OCI-LY7 (cell line): ENCODE measurements around the gene FGFR4. TPM values are rescaled to one million over a fixed set of nuclear protein-coding genes. Genes with fewer than 3 reads are reported as not detected.

Source experiments
- BruUV-seq: library from RNA; stranded (reverse); fragments of 400-500 nt; replicated peaks from 2 replicates; lab custom pipeline; 2021; lab: Mats Ljungman, UMichigan
- CTCF ChIA-PET: fragments of 300-600 bp; sonication (Branson Sonifier 250); formaldehyde crosslinking; loops from one replicate; lab custom pipeline; 2022; ENCODE audit warnings: antibody characterized with exemption; ENCODE audit not compliant: unreplicated experiment; lab: Charles Lee
- POLR2A ChIA-PET: fragments of 300-600 bp; sonication (Branson Sonifier 250); formaldehyde crosslinking; loops from one replicate; lab custom pipeline; 2022; ENCODE audit warnings: antibody characterized with exemption; lab: Charles Lee
- DNase-seq: peaks from one replicate; pipeline ENCODE4 v3.0.0-alpha.2; 2015; ENCODE audit warnings: low spot score
- H2AFZ ChIP-seq: fragments of 200-600 bp; sonication (generic), shearing (Covaris generic); 2 replicates; pipeline ENCODE4 v1.6.1; 2014; ENCODE audit warnings: mild to moderate bottlenecking, antibody characterized with exemption, low read length, moderate library complexity
- H3K27ac ChIP-seq: fragments of 200-600 bp; sonication (generic); 2 replicates; pipeline ENCODE4 v1.5.1; 2014; ENCODE audit warnings: mixed run types, low read depth, mild to moderate bottlenecking, moderate library complexity, low read length, inconsistent platforms; ENCODE audit not compliant: poor library complexity, severe bottlenecking
- H3K36me3 ChIP-seq: fragments of 200-600 bp; sonication (generic); 2 replicates; pipeline ENCODE4 v1.6.1; 2014; ENCODE audit warnings: mild to moderate bottlenecking, antibody characterized with exemption, low read length, moderate library complexity, mixed read lengths; ENCODE audit not compliant: insufficient read depth
- H3K4me1 ChIP-seq: fragments of 200-600 bp; sonication (generic); 2 replicates; pipeline ENCODE4 v1.5.1; 2014; ENCODE audit warnings: mild to moderate bottlenecking, low read length; ENCODE audit not compliant: insufficient read depth, poor library complexity, severe bottlenecking
- H3K4me2 ChIP-seq: fragments of 200-600 bp; sonication (generic); 2 replicates; pipeline ENCODE4 v1.6.1; 2014; ENCODE audit warnings: mild to moderate bottlenecking, low read length
- H3K4me3 ChIP-seq: fragments of 200-600 bp; sonication (generic); 2 replicates; pipeline ENCODE4 v1.5.1; 2014; ENCODE audit warnings: mild to moderate bottlenecking, low read depth, low read length; ENCODE audit not compliant: poor library complexity, severe bottlenecking
- H3K79me2 ChIP-seq: fragments of 200-600 bp; sonication (generic); 2 replicates; pipeline ENCODE4 v1.6.1; 2016; ENCODE audit warnings: low read depth, mild to moderate bottlenecking, low read length, moderate library complexity, mixed read lengths; ENCODE audit not compliant: insufficient read depth
- H3K9me2 ChIP-seq: fragments of 200-600 bp; sonication (generic); 2 replicates; pipeline ENCODE4 v1.6.1; 2016; ENCODE audit warnings: mild to moderate bottlenecking, low read length, mixed read lengths; ENCODE audit not compliant: insufficient read depth
- H3K9me3 ChIP-seq: fragments of 200-600 bp; sonication (generic); 2 replicates; pipeline ENCODE4 v1.6.1; 2014; ENCODE audit warnings: mild to moderate bottlenecking, mixed run types, low read length, mixed read lengths
- H4K20me1 ChIP-seq: fragments of 200-600 bp; sonication (generic); 2 replicates; pipeline ENCODE4 v1.6.1; 2014; ENCODE audit warnings: mild to moderate bottlenecking, antibody characterized with exemption, low read length, moderate library complexity, mixed read lengths; ENCODE audit not compliant: insufficient read depth
- EZH2phosphoT487 ChIP-seq: fragments of 200-600 bp; sonication (generic); IDR thresholded peaks from 2 replicates; pipeline ENCODE4 v1.6.1; 2018; ENCODE audit warnings: low read depth, borderline replicate concordance, mild to moderate bottlenecking, mixed run types, antibody characterized with exemption, low read length, moderate library complexity, mixed read lengths
- intact Hi-C: fragments of 100-400 bp; cut with micrococcal nuclease; formaldehyde crosslinking; loops from one replicate; pipeline ENCODE4 v1.10.0; 2022; ENCODE audit not compliant: unreplicated experiment
- total RNA-seq, 2 experiments: library from RNA; depleted of rRNA in 1 of 2; stranded (reverse); fragments of >200 nt in 1 of 2; shearing (Covaris generic) in 1 of 2; gene quantifications; 2 replicates each; pipeline ENCODE4 v1.2.3, GENCODE V29; 2014 to 2022
- TF ChIP-seq, protein P1 (sequence below): fragments of 200-600 bp; sonication (generic); conservative IDR thresholded peaks from 2 replicates; pipeline ENCODE4 v1.5.1; 2014; ENCODE audit warnings: mild to moderate bottlenecking, antibody characterized with exemption, low read length, moderate library complexity, mixed read lengths

The FGFR4 gene
- total RNA-seq, 2 experiments from 2014 or later: 1.2 to 4.5 TPM

GRCh38 chr5:177117441-177118045 is 30.8 kb downstream of the FGFR4 start:
- H3K4me2 ChIP-seq: no peak overlapping the region
- no TSS peak for BruUV-seq
- no peaks in the 10 kb centered on the region for H3K9me3 ChIP-seq
- H3K4me1 ChIP-seq: peaks cover 48% of the 10 kb centered on the region
- H2AFZ ChIP-seq: peak overlapping the region; percentile 89; the same call in 1 of the 2 replicates
- no peaks in the 10 kb centered on the region for H3K9me2 ChIP-seq
- no peaks in the 10 kb centered on the region for H3K79me2 ChIP-seq
- TF ChIP-seq EZH2phosphoT487: no peak
- TF ChIP-seq, protein P1, sequence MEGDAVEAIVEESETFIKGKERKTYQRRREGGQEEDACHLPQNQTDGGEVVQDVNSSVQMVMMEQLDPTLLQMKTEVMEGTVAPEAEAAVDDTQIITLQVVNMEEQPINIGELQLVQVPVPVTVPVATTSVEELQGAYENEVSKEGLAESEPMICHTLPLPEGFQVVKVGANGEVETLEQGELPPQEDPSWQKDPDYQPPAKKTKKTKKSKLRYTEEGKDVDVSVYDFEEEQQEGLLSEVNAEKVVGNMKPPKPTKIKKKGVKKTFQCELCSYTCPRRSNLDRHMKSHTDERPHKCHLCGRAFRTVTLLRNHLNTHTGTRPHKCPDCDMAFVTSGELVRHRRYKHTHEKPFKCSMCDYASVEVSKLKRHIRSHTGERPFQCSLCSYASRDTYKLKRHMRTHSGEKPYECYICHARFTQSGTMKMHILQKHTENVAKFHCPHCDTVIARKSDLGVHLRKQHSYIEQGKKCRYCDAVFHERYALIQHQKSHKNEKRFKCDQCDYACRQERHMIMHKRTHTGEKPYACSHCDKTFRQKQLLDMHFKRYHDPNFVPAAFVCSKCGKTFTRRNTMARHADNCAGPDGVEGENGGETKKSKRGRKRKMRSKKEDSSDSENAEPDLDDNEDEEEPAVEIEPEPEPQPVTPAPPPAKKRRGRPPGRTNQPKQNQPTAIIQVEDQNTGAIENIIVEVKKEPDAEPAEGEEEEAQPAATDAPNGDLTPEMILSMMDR: no peak
- H3K27ac ChIP-seq: no peak overlapping the region
- no peak for DNase-seq
- intact Hi-C loops: no loop called here
- no peak overlapping the region for H3K4me3 ChIP-seq
- no peaks in the 10 kb centered on the region for H4K20me1 ChIP-seq
- H3K36me3 ChIP-seq: no peaks in the 10 kb centered on the region; the same call in 1 of the 2 replicates
- CTCF ChIA-PET: no interaction called here
- POLR2A ChIA-PET: interaction anchor here (0.7 kb wide), 1 partner anchor 60 kb away, joined by 3 read pairs; no protein-coding TSS in a partner anchor

DNA sequence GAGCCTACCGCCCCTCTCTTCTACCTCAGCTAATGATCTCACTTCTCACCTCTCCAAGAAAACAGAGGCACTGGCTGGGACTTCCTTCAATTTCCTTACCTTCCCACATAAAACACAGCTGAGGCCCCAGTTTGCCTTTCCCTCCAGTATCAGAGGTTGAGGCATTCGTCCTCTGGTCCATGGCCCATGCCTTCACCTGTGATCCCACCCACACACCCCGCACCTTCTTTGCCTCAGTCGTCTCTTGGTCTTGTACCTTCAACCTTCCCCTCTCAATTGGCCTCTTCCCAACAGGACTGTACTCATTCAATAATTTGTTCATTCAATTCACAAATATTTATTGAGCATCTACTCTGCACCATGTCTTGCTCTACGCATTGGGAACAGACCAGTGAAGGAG is 35.9 kb downstream of the FGFR4 start:
- DNase-seq: no peak
- ChIA-PET POLR2A (no interaction called here), CTCF (no interaction called here)
- TF ChIP-seq EZH2phosphoT487: no peak
- TF ChIP-seq, protein P1: no peak
- Histone ChIP-seq H3K4me2 (no peak overlapping the region), H3K79me2 (no peaks in the 10 kb centered on the region), H2AFZ (no peak overlapping the region), H4K20me1 (no peaks in the 10 kb centered on the region), H3K4me3 (no peak overlapping the region), H3K9me2 (no peaks in the 10 kb centered on the region), H3K9me3 (no peaks in the 10 kb centered on the region), H3K36me3 (no peaks in the 10 kb centered on the region; the same call in 1 of the 2 replicates), H3K4me1 (peaks cover 47% of the 10 kb centered on the region), H3K27ac (peak overlapping the region; percentile 90)
- BruUV-seq: no TSS peak
- intact Hi-C loops: loop anchor here (5.0 kb wide), 1 partner anchor 55 kb away; no protein-coding TSS in a partner anchor
